Retinal pigment epithelial cell (primary cell): ENCODE measurements around the gene ERO1B.

Experiments
- DNase-seq: peaks from one replicate; pipeline ENCODE4 v3.0.0-alpha.2; 2010; ENCODE audit warnings: low read depth
- H3K4me3 ChIP-seq: 2 replicates; pipeline ENCODE4 v1.5.1; 2011; ENCODE audit warnings: mild to moderate bottlenecking, low read length, control low read depth, moderate library complexity
- TF ChIP-seq, protein P1 (sequence below): conservative IDR thresholded peaks from 2 replicates; pipeline ENCODE4 v1.5.1; 2011; ENCODE audit warnings: low read depth, low read length, control low read depth, inconsistent platforms

Gene ERO1B

DNA sequence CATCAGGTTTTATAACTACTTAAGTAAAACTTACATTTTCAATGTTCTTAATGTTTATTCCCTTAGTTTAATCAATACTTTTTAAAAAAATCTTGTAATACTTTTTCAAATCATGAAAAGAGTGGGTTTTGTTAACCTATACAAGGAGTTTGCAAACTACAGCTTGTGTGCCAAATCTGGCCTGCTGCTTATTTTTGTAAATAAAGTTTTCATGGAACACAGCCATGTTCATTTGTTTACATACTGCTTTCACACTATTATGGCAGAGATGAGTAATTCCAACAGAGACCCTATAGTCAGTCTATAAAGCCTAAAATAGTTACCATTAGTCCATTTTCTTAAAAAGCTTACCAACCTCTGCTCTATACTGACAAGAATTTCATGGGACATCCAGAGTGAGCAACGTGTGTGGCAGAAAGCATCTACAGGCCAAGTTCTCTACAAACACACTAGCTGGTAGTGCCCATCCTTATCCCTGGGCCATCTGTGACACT lies 42.6 kb downstream of the ERO1B start:
- TF ChIP-seq, protein P1, sequence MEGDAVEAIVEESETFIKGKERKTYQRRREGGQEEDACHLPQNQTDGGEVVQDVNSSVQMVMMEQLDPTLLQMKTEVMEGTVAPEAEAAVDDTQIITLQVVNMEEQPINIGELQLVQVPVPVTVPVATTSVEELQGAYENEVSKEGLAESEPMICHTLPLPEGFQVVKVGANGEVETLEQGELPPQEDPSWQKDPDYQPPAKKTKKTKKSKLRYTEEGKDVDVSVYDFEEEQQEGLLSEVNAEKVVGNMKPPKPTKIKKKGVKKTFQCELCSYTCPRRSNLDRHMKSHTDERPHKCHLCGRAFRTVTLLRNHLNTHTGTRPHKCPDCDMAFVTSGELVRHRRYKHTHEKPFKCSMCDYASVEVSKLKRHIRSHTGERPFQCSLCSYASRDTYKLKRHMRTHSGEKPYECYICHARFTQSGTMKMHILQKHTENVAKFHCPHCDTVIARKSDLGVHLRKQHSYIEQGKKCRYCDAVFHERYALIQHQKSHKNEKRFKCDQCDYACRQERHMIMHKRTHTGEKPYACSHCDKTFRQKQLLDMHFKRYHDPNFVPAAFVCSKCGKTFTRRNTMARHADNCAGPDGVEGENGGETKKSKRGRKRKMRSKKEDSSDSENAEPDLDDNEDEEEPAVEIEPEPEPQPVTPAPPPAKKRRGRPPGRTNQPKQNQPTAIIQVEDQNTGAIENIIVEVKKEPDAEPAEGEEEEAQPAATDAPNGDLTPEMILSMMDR = no peak
- H3K4me3 ChIP-seq = no peak overlapping the region
- no peak for DNase-seq

DNA sequence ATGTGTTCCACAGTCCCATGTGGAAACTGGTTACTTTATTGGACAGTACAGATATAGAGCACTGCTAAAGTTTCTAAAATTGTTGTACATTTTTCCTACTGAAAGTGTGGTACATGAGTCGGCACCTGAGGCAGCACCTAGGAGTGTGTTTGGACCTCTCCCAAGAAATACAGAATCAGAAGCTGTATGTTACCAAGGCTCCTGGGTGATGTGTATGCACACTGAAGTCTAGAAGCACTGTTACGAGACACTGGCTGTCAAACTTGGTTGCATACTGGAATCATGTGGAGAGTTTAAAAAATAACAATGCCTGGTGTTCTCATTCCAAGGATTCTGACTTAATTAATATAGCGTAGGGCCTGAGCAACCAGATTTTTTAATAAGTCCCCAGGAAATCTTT lies 46.6 kb downstream of the ERO1B start:
- DNase-seq = no peak
- H3K4me3 ChIP-seq = no peak overlapping the region
- TF ChIP-seq, protein P1 = no peak

DNA sequence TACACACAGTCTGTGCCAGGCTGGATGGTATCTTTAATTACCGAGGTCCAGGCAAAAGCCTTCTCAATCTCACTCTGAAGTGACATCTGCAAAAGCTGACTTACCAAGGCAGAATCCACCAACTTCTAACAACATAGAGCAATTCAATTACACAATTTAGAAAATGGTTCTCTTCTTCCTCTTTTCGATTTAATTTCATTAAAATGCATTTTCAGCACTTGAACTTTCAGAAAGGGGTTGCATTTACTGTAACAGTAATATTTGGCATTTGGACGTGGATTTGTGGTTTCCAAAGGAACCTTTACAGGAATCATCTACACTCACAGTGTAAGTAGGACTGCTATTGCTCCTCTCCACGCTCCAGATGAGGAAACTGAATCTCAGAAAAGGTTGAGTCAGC lies 53.3 kb downstream of the ERO1B start:
- TF ChIP-seq, protein P1 = no peak
- DNase-seq = no peak
- H3K4me3 ChIP-seq = no peak overlapping the region

DNA sequence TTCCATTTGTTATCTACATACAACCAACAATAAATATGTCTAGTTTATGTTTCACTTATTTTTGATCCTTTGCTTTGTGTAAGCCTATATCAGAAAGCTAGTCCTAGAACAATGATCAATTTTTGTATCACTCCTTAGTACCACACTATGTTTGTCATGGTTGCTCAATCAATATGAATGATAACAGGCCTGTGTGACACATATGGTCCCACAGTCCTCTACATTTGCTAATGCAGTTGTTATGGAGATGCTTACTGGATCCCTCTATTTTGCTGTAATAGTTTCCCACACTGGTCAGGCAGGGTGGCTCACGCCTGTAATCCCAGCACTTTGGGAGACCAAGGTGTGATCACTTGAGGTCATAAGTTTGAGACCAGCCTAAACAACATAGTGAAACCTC lies 59.1 kb downstream of the ERO1B start:
- no peak for DNase-seq
- no peak overlapping the region for H3K4me3 ChIP-seq
- TF ChIP-seq, protein P1 = no peak

DNA sequence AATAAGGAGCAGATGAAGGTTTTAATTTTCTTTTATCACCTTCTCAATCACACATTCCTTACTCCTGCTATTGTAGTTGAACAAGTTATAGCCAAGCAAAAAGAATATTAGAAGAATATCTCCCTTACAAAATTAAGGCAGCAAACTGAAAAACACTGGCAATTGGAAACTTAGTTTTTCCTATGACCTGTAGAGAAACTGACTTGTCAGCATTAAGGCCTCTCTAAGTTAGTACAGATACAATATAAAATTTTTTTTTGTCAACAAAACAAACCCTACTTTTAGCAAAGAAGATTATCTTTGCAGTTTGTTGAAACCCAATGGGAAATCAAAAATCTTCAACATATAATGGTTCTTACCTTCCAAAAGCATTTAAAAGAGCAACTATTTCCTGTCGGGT lies 61.3 kb downstream of the ERO1B start:
- DNase-seq = no peak
- H3K4me3 ChIP-seq = no peak overlapping the region
- TF ChIP-seq, protein P1 = no peak

DNA sequence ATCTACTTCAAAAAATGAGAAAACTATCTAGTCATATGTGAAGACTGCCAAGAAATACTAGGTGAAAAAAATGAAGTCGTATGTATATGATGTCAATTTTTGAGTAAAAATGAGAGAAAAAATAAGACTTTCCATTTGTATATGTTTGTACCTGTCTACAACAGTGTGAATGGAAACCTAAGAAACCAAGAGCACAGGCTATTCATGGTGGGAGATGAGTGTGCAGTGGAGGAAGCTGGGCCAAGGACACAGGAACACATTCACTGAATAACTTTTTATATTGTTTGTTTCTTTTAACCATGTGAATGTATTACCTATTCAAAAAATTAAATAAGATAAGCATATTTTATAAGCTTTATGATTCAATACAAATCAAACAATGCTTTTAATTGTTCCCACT lies 67.0 kb downstream of the ERO1B start:
- no peak overlapping the region for H3K4me3 ChIP-seq
- TF ChIP-seq, protein P1 = no peak
- DNase-seq = no peak

DNA sequence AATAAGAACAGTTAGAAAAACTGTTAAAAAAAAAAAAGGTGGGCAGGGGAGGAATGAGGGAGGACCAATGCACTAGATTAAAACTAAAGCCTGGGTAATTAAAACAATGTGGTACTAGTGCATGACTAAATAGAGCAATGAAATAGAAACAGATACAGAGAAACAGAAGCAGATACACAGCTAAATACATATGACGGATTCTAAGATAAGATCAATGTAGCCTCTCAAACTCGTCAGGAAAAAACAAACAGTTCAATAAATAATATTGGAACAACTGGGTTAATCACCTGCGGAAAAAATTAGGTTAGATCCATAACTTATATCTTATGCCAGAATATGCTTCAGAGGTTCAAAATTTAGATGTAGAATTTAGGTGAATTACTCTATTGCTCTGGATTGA lies 68.2 kb downstream of the ERO1B start:
- TF ChIP-seq, protein P1 = no peak
- H3K4me3 ChIP-seq = no peak overlapping the region
- no peak for DNase-seq
